GM21360 (cell line): ENCODE data around the gene USO1.

Experiments
- ATAC-seq: cut with Tn5 transposase; IDR thresholded peaks from one replicate; pipeline ENCODE4 v1.9.1; 2021; ENCODE audit warnings: mild to moderate bottlenecking, moderate library complexity; ENCODE audit not compliant: unreplicated experiment

The USO1 gene

DNA sequence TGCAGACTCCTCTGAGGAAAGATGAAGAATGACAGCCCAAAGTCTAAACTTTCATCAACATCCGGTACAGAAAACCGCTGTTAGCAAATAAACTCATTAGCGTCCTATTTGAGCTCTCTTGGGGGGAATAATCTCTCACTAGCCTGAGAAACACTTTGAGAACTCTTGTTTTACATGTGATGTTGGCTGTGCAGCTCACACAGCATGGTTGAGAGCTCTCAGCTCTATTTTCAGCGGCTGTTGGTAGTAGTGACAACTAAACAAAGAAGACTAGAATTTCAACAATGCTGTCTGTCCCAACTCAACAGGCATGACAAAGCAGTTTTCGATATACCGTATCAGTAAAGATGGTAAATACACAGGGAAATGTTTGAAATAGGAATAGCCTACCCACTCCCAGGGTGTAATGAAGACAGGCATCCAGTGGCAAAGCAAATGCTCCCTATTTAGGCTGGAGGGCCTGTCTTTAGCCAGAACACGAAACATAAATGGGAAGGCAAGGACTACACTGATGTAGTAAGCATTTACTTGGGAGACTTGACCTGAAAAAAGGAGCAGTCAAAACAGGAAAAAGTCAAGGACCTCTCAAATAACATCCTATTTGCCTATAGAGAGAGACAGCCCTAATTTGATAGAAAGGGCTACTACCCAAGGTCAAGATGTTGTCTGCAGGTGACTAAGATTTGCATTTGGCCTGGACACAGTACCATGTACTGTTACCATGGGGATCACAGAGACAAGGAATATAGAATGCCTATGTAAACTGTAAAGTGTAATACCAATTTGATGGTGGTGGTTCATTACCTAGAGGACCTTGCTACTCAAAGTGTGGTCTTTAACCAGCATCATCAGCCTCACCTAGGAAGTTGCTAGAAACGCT lies 117.5 kb downstream of the USO1 start:
- ATAC-seq = no peak

DNA sequence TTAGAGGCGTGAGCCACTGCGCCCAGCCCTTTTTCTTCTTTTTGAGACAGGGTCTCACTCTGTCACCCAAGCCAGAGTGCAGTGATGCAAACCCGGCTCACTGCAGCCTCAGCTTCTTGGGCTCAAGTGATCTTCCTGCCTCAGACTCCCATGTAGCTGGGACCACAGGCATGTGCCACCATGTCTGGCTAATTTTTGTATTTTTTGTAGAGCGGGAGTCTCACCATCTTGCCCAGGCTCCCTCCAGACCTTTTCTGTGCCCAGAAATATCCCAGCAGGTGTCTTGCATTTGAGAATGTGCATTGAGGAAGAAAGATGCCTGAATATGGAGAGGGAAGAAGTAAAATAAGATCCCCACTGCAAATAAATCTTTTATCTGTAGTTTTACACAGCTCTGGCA lies 119.2 kb downstream of the USO1 start:
- ATAC-seq = no peak

DNA sequence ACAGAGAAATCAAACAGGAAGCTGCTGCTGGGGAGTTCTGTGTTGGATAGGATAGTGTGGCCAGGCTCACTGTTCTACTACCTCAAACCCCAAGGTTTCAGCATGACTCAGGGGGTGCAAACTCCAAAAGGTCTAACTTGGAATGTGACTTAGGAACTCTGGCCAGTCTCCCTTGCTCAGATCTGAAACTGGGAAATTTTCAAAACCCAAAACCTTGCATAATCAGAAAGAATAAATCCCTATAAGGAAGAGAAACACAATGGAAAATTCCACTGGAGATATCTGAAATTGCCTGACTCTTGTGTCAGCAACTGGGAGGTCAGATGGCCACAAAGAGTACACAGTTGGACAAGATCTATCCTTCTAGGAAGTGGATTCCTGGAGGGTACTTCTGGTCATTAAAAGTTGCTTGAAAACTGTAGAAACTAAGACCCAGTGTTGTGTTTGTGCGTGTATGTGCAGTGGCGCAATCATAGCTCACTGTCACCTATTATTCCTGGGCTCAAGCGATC lies 119.8 kb downstream of the USO1 start:
- ATAC-seq = no peak

DNA sequence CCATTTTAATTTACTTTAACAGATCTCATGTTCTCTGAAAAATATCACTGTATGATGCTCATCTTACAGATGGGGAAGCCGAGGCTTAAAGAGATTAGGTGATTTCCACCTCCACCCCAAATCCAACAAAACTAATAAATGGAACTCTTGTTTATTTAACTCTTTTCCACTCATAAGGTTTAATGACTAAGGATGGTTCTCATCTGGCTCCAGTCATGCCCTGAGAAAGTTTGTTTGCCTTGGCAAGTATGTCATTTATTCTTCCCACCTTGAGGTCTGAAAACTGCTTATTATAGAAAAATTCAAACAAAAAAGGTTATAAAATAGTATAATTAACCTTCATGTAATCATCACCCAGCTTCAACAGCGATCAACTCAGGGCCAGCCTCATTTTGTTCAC lies 121.6 kb downstream of the USO1 start:
- ATAC-seq = no peak

DNA sequence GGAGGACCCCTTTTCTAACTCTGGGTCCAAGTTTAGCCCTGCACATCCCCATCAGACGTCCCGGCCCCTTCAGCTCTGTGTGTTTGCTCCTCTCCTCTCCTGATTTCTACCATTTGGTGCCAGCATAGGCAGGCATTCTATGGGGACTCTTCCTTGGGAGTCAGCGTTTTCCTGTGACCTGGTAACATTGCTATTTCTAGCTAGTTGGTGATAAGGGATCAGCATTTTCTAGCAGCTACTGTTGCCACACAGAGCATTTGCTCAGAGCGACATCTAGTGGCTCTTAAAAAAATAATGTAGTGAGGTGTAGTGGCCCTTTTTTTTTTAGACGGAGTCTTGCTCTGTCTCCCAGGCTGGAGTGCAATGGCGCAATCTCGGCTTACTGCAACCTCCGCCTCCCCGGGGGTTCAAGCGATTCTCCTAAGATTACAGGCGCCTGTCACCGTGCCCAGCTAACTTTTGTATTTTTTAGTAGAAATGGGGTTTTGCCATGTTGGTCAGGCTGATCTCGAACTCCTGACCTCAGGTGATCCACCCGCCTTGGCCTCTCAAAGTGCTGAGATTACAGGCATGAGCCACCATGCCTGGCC lies 123.9 kb downstream of the USO1 start:
- peak; percentile 83 for ATAC-seq

DNA sequence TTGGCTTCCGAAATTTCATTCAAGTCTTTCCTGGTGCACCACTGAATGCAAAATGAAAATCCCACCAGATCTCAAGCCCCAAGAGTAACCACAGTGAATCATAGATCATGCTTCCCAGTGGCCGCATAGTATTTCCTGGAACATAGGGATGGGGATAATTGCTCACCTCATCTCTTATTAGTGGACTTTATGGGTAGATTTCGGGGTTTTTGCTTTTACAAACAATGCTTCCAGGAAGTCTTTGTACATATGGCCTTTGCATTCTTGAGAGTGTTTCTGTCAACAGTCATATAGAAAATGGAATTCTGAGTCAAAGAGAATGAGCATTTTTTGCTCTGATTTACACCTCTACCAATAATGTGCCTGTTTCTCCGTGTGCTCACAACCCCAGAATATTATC lies 124.5 kb downstream of the USO1 start:
- no peak for ATAC-seq

DNA sequence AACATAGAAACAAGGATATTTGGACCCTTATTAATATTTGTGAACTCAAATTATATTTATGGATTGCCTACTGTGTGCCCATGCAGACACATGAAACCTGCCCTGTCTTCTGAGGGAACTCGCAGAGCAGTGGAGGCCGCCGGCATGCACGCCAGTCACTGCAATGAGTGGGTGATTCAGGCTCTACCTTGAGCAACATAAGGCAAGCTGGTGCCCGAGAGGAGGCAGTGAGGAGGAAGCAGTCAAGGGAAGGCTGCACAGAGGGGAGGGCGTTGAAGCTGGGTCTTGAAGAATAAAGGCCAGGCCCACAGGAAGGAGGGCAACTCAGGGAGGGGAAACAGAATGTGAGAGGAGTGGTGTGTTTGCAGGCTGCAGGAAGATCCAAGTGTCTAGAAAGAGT lies 125.1 kb downstream of the USO1 start:
- ATAC-seq = no peak

DNA sequence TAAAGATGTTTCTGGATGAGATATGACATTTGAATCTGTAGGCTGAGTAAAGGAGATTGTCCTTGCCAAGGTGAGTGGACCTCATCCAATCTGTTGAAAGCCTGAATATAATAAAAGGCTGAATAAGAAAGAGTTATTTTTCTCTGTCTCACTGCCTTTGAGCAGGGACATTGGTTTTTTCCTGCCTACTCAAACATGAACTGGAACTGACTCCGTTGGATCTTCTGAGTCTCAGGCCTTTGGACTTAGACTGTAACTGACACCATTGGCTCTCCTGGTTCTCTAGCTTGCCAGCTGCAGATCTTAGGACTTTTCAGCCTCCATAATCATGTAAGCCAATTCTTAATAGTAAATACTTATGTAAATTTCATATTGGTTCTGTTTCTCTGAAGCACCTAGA lies 134.3 kb downstream of the USO1 start:
- ATAC-seq = no peak

DNA sequence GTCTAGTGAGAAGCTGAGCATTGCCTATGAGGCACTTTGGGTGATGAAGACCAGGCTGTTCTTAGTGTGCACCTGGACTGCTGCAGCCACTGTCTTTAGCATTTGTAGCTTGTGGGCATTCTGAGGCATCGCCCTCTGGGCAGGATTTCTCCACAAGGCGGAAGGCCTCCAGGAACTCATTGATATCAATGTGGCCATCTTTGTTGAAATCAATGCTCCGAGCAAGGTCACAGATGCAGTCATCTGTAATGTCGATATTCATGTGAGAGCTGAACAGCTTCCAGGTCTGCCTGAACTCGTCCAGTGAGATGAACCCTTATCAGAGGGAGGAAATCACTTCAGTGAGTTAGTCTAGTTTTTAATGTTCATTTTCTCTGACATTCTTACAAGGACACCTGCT lies 136.2 kb downstream of the USO1 start:
- ATAC-seq = no peak
